Mesodermal cell (in vitro differentiated cells): Measurements from ENCODE around the gene SRSF3.

ENCODE experiments used
- H3K27ac ChIP-seq: 2 replicates; pipeline ENCODE4 v1.7.0; 2013; ENCODE audit warnings: mild to moderate bottlenecking, low read depth, low read length, moderate library complexity; ENCODE audit not compliant: severe bottlenecking
- H3K36me3 ChIP-seq: 2 replicates; pipeline ENCODE4 v1.7.1; 2013; ENCODE audit warnings: mild to moderate bottlenecking, low read length, moderate library complexity; ENCODE audit not compliant: control insufficient read depth, insufficient read depth
- H3K4me1 ChIP-seq: one replicate; pipeline ENCODE4 v1.7.1; 2013; ENCODE audit warnings: mild to moderate bottlenecking, low read length; ENCODE audit not compliant: insufficient read depth, control insufficient read depth, poor library complexity, severe bottlenecking
- H3K4me3 ChIP-seq: 2 replicates; pipeline ENCODE4 v1.7.0; 2013; ENCODE audit warnings: low read length, control low read depth, mild to moderate bottlenecking; ENCODE audit not compliant: insufficient read depth, poor library complexity, severe bottlenecking; ENCODE audit errors: extremely low read depth
- H3K9me3 ChIP-seq: 2 replicates; pipeline ENCODE4 v1.7.1; 2013; ENCODE audit warnings: mild to moderate bottlenecking, low read length, moderate library complexity; ENCODE audit not compliant: control insufficient read depth
- WGBS, 2 experiments: methylation state at CpG; one replicate each; pipeline ENCODE4 v1.1.5; 2013; ENCODE audit warnings: missing lambda C conversion rate in 2 of 2; ENCODE audit not compliant: insufficient coverage in 2 of 2; 5-methylcytosine and 5-hydroxymethylcytosine counted together

Gene SRSF3

GRCh38 chr6:36613200-36613995, 19.2 kb downstream of the SRSF3 start:
- peaks cover 48% of the 10 kb centered on the region for H3K36me3 ChIP-seq
- no peak overlapping the region for H3K4me3 ChIP-seq
- no peaks in the 10 kb centered on the region for H3K4me1 ChIP-seq
- peak overlapping the region; percentile 10 for H3K27ac ChIP-seq
- WGBS, 2 experiments = 97 to 99% methylated on average over 6 to 8 of the region's 9 CpGs
- H3K9me3 ChIP-seq = no peaks in the 10 kb centered on the region

- 54 to 75% methylated on average over 3 to 4 of the region's 7 CpGs for whole genome bisulfite sequencing, 2 experiments
- Histone ChIP-seq H3K4me1 (no peaks in the 10 kb centered on the region), H3K9me3 (no peaks in the 10 kb centered on the region), H3K36me3 (peaks cover 30% of the 10 kb centered on the region), H3K4me3 (no peak overlapping the region), H3K27ac (no peak overlapping the region)
Measured at GRCh38 chr6:36615018-36615761, 21.0 kb downstream of the SRSF3 start.

- H3K27ac ChIP-seq = no peak overlapping the region
- 94 to 95% methylated on average over 3 to 4 of the region's 5 CpGs for WGBS, 2 experiments
- no peaks in the 10 kb centered on the region for H3K9me3 ChIP-seq
- no peaks in the 10 kb centered on the region for H3K4me1 ChIP-seq
- H3K36me3 ChIP-seq = peaks cover 13% of the 10 kb centered on the region
- H3K4me3 ChIP-seq = no peak overlapping the region
Measured at GRCh38 chr6:36616893-36617521, 22.8 kb downstream of the SRSF3 start.

GRCh38 chr6:36618366-36619355, 24.5 kb downstream of the SRSF3 start:
- 96 to 97% methylated on average over 3 to 4 of the region's 10 CpGs for WGBS, 2 experiments
- Histone ChIP-seq H3K4me1 (no peaks in the 10 kb centered on the region), H3K36me3 (no peaks in the 10 kb centered on the region), H3K4me3 (no peak overlapping the region), H3K27ac (no peak overlapping the region), H3K9me3 (no peaks in the 10 kb centered on the region)

- Histone ChIP-seq H3K36me3 (no peaks in the 10 kb centered on the region), H3K4me3 (no peak overlapping the region), H3K9me3 (no peaks in the 10 kb centered on the region), H3K27ac (no peak overlapping the region), H3K4me1 (peaks cover 4% of the 10 kb centered on the region)
- 98% methylated on average over 7 of the region's 7 CpGs for WGBS, 2 experiments
Measured at GRCh38 chr6:36621371-36621855, 27.3 kb downstream of the SRSF3 start.

GRCh38 chr6:36622901-36623546, 28.9 kb downstream of the SRSF3 start:
- no peak overlapping the region for H3K27ac ChIP-seq
- no peak overlapping the region for H3K4me3 ChIP-seq
- no peaks in the 10 kb centered on the region for H3K9me3 ChIP-seq
- H3K4me1 ChIP-seq = peaks cover 4% of the 10 kb centered on the region
- whole genome bisulfite sequencing, 2 experiments = 64 to 94% methylated on average over 2 to 3 of the region's 4 CpGs
- H3K36me3 ChIP-seq = no peaks in the 10 kb centered on the region

GRCh38 chr6:36623547-36624459, 29.6 kb downstream of the SRSF3 start:
- H3K9me3 ChIP-seq = no peaks in the 10 kb centered on the region
- no peaks in the 10 kb centered on the region for H3K36me3 ChIP-seq
- H3K4me3 ChIP-seq = no peak overlapping the region
- no peak overlapping the region for H3K27ac ChIP-seq
- 64 to 66% methylated on average over 8 to 12 of the region's 18 CpGs for WGBS, 2 experiments
- H3K4me1 ChIP-seq = peaks cover 4% of the 10 kb centered on the region

- Histone ChIP-seq H3K27ac (no peak overlapping the region), H3K4me1 (peaks cover 4% of the 10 kb centered on the region), H3K4me3 (no peak overlapping the region), H3K36me3 (no peaks in the 10 kb centered on the region), H3K9me3 (no peaks in the 10 kb centered on the region)
- WGBS, 2 experiments = 91 to 93% methylated on average over 6 of the region's 11 CpGs
Measured at GRCh38 chr6:36624461-36625157, 30.4 kb downstream of the SRSF3 start.
